ENCODE data around the gene TCEAL9. TPM values are rescaled to one million over a fixed set of nuclear protein-coding genes. Genes with fewer than 3 reads are reported as not detected.

TCEAL9 gene
- total and polyA plus RNA-seq, 2 of the 8 experiments (the other 6 are each of a cell fraction or from before 2014, with no cell fraction given), result 22.2 to 36.8 TPM

DNA sequence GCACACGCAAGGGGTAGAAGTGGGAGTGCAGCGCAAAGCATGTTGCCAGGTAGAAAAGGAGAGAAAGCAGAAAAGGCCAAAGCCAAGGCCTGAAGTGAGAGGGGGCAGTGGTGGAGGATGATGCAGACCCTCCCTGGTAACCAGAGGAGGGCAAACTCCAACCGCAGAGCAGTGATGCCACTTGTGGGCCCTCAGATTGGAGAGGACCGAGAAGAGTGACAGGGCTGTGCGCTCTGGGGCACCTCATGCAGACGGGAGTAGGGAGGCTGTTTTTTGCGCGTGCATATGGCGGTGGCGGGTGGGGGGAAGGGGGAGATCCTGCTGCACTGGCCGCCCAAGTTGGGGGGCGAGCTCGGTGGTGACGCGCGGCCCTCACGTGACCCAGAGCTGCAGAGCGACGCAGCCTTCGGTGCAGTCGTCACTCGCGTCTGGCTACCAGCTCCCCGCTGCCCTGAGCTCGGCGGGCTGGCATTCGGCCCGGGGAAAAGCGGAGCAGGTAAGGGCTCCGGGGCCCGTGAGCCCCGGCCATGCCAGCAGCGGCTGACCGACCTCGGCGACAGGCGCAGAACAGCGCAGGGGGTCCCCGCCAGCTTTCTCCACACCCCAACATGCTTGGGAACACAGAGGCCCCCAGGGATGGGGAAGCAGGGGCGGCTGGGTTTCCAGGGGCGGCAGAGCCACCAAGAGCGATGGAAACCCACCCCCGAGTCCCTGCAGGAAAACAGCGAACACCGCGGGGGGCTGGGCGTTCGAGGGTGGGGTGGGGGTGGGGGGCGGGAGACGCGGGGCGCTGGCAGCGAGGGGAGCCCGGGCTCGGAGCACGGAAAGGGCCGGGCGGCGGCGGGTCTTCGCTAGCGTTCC, 20.0 kb downstream of the TCEAL9 start, which contains the start of gene BEX3 (continued):
- TF ChIP-seq E2F6 (IDR thresholded peaks at IDR 0.05) (0 out of 2 replicates have a peak, but pooled peaks have one; percentile 13), RFX5 (IDR thresholded peaks at IDR 0.05; ENCODE audit: borderline replicate concordance, low read depth, low read length) (peak; percentile 71; the same call in 1 of the 2 replicates), ZNF274 (IDR thresholded peaks at IDR 0.05; ENCODE audit: borderline replicate concordance, extremely low read depth, low read length) (no peak), SP1 (IDR thresholded peaks at IDR 0.05; ENCODE audit: low read depth, low read length) (no peak)
- TF ChIP-seq, protein P1, sequence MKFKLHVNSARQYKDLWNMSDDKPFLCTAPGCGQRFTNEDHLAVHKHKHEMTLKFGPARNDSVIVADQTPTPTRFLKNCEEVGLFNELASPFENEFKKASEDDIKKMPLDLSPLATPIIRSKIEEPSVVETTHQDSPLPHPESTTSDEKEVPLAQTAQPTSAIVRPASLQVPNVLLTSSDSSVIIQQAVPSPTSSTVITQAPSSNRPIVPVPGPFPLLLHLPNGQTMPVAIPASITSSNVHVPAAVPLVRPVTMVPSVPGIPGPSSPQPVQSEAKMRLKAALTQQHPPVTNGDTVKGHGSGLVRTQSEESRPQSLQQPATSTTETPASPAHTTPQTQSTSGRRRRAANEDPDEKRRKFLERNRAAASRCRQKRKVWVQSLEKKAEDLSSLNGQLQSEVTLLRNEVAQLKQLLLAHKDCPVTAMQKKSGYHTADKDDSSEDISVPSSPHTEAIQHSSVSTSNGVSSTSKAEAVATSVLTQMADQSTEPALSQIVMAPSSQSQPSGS (IDR thresholded peaks at IDR 0.05; ENCODE audit: low read length), result 0 out of 2 replicates have a peak, but pooled peaks have one; percentile 68
